HG03342 (cell line): ENCODE results near the gene HPCAL4.

Experiments used
- ATAC-seq: cut with Tn5 transposase; IDR thresholded peaks from one replicate; pipeline ENCODE4 v1.9.1; 2021; ENCODE audit warnings: mild to moderate bottlenecking, moderate library complexity; ENCODE audit not compliant: unreplicated experiment

Gene HPCAL4

DNA sequence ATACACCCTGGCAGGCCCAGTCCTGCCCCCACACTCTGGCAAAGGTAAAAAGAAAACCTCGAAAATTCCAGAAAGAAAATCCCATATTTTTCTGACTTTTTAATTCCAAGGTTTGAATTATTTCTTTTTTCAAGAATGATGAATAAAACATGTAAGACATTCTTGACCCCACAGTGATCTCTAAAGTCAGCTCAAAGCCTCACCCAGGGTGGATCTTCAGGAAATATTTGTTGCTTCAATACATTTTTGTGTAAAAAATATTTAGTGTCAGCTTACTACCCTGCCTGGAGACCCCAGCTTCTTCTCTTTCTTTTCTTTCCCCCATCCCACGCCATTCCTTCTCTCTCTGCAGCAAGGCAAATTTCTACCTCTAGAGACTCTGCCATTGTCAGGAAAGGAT, 12.3 kb downstream of the HPCAL4 start:
- no peak for ATAC-seq

DNA sequence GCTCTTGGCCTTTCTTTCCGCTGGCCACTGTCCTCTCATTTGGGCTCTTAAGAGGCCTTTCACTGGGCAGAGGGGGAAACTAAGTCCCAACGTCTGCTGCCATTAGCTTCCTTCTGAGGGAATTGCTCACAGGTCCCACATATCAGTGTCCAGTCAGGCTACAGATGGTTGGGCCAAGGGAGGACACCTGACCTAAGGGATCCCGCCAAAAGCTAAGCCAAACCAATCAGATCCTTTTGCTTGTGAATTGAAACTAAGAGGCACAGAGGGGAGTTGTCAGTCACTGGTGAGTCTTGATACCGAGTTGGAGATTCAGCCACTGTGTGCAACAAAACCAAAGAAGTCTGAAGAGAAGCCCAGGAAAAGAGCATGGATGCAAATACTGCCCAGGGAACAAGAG, 13.6 kb downstream of the HPCAL4 start:
- no peak for ATAC-seq

DNA sequence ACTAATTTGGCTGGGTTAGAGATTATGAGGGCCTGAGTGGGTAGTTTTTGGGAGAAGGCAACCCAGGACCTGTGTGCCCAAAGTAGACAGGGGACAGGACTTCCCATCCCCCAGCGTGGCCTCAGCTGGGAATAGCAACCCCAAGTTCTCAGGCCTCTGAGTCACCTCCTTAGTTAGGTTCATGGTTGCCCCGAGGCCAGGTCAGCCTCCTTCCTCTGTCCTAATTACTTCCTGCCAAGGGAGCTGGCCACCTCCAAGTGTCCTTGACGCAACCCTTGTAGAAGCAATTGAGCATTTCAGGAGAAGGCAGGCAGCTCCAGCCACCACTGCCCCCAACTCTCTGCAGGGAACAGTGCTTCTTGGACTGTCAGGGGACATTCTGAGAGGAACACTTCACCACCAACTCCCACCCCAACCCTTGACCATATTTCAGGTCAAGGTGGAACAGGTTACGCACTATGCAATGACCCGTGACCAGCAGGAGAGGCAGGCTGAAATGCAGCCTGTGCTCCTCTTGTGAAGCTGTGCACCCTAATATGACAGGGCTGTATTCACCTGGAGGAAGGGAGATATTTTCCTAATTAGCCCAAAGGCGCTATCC, 14.2 kb downstream of the HPCAL4 start:
- no peak for ATAC-seq

DNA sequence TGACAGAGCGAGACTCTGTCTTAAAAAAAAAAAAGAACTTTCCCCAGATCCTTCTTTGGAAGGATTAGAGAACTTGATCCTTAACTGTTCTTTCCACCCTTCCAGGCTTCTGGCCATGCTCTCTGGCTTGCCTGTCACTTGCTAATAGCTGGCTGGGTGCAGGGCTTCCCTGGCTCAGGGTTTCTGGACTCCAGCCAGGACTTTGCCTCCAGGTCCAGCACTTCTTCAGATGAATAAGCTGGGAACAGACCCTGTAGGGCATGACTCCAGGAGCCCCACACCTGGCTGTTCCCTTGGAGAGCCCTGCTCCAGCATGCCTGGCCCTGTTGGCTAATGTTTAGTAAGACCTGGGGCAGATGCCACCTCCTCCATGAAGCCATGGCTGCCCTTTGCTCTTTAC, 16.0 kb downstream of the HPCAL4 start:
- no peak for ATAC-seq

DNA sequence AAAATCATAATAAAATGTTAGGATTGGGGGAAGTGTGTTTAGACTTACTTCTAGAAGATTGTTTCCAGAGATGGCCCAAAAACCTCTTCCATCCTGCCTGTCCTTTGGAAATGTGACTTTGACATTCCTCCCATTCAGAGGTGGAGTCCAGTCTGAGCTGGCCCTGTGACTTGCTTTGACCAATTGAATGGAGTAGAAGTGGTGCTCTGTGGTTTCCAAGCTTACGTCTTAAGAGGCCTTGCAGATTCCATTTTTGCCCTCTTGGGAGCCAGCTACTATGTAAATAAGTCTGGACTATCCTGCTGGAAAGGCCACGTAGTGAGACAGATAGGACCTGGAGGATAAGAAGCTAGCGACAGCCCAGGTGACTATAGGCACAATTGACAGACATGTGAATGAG, 18.0 kb downstream of the HPCAL4 start:
- no peak for ATAC-seq

DNA sequence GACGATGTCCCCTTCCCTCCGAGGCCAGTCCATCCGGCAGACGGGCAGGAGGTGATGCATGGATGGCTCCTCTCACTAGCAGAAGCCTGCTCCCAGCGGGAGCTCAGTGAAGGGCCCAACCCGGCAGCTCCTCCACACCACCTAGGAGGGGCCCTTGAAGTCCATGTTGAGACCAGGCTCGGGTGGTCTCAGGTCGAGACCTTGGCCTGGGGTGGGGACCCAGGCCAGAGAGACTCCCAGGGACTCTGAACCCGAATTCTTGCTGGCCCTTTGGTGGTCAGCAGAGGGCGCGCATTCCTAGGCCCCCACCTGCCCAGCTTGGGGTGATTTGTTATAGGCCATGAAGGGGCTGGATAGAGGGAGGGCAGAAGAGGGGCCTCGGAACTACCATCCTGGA, 18.7 kb downstream of the HPCAL4 start:
- ATAC-seq: no peak

DNA sequence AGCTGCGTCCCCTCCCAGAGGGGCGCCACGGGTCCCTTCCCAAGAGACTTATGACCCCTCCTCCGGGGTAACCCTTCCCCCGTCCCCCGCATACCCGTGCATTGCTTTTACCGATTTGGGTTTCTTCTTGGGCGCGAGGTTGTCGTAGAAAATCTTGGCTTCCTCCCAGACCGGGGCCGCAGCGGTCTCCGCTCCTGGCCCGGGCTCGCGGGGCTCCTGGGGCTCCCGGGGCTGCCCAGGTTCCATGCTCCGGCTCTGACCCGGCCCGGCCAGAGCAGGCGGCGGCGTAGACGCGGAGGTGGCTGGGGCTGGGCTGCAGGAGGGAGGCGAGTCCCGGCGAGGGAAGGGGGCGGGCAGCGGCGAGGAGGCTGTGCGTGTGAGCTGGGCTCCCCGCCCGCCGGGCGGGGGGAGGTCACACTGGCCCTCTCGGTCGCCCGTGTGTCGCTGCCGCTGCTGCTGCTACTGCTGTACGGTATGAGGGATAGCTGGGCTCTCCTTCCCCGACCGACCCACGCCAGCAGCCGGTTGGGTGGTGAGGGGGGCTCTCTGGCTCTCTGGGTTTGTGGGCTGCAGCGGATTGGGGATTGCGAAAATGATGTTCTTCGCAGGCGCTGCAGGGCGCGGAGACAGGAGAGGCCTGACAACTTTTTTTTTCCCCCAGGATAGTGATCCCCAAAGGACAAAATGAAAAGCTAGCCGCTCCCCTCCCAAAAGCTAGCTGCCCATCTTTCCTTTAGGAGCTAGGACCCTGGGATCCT, 19.3 kb downstream of the HPCAL4 start, which contains the start of gene NT5C1A:
TSS of gene NT5C1A (minus strand) at position 315 of the 758 bp plus-strand sequence. CDS start at position 246, 69 bp downstream.
- no peak for ATAC-seq

DNA sequence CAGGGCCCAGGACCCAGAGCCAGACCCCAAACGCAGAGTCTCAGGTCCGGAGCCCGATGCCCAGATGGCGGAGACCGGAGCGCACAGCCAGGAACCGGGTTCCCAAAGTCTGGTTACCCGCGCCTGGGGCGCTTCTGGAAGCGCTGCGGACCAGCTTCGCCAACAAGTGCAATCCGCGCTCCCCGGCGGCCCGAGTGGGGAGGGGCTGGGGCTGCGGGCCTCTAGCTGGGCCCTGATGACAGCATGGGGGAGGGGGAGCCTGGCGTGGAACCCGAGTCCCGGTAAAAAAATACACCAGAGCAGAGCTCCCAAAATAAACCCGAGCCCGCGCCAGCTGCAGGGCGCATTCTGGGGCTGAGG, 19.8 kb downstream of the HPCAL4 start:
- ATAC-seq: no peak

DNA sequence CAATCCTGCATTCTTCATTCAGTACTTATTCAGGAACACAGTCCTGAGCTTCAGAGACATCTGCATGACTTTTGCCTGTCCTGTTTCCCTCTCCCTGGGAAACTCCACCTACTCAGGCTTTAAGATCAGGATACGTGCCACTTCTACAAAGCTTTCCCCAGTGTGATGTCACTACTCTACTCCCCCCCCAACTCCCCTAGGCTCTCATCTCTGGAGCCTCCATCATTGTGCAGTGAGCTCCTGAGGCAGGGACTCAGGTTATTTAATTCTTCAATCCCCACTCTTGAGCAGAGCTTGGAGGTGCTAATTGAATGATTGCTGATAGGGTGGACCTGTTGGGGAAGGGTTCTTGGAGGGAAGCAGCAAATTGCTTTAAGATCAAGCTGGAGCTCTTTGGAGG, 20.5 kb downstream of the HPCAL4 start:
- no peak for ATAC-seq

DNA sequence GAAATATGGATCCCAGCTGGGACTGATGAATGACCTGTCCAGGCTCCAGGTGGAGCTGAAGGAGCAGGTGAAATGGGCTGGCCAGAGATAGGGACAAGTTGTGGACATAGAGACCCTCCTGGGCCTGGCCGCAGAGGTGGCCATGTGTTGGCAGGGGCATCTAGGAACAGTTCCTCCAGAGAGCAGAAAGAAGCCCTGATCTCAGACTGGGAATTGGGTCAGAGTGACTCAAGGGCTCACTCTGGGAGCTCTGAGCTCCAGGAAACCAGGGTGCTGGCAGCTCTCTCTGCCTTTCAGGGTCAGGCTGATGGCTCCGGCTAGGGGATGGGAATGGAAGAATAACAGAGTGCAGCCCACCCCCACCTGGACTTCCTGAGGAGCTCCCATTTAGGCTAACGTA, 22.3 kb downstream of the HPCAL4 start:
- no peak for ATAC-seq

DNA sequence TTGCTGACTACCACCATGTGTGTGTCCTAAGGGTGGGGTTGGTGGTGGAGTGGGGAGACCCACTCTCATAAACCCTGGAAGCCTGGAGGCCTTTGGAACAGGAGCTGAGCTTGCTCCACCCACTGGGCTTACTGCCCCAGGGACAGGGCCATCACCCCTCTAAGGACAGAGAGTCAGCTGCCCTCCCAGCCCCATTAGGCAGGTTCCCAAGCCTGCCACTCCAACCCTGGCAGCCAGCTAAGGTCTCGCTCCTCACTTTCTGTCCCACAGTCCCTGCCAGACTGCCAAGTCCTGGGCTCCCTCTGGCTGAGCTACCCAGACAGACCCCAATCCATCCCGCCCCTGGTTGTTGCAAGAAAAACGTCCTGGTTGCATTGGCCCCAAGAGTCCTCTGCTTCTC, 23.1 kb downstream of the HPCAL4 start:
- ATAC-seq: no peak

DNA sequence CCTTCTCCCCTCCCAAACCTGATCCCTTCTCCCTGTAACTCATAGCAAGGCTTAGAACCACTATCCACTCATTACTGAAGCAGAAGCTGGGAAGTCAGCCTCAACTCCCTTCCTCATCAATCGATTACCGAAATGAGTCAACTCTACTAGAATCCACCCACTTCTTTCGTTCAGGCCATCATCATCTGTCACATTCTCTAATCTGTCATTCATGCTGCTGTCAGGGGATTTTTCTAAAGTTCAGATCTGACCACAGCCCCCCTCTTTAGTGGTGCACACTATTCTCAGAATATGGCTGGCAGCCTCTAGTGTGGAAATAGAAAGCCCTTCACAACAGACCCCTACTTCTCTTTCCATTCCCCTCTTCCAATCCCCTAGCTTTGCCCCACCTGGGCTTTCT, 24.5 kb downstream of the HPCAL4 start:
- peak; percentile 76 for ATAC-seq

DNA sequence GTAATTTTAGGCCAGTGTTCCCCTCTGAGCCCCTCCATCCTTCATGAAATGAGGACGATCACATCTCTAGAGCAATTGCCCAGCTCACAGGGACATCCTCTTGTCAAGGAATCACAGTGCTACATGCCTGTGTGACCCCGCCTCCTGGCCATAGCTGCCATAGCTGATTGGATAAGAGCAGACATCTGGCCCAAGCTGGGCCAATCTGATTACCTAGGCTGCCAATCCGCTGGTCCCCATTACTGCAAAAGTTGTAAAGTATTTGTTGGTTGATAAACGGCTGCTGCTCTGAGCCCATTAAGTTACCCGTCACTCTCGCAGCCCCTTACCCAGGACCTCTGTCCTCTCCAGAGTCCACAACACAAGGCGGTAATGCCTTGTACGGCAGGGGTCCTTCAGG, 27.7 kb downstream of the HPCAL4 start:
- no peak for ATAC-seq

DNA sequence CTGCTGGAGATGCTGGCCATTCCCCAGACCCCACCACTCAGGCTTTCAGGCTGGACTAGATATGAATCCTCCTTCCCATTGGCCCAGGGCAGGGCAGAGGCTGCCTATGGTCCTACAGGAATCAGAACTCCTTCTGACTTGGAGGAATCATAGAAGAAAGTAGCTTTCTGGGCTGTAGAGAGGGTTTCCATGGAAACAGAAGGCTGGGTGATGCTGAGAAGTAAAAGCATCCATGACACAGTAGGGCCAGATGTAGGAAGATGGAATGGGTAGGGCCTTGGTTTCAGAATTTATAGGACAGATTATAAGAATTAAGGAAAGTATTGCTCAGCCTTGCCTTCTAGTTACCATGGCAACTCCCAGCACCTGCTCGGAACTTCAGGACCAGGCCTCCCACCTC, 28.4 kb downstream of the HPCAL4 start:
- ATAC-seq: no peak

DNA sequence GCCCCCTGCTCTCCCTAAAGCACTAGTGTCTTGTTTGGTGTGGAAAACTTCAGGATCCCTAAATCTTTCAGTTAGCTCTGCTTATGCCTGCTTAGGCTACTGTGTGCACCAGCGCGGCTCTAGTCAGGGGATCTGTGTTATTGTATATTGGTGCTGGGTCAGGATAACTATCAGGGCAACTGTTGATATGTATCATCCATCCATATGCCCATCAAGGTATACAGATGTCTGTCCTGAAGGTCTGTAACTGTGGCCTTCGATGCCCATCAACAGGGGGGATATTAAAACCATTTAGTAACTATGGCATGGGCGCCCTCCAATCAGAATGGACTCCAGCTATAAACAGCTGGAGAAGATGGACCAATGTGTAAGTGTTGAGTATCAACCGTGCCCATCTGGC, 31.7 kb downstream of the HPCAL4 start:
- ATAC-seq: no peak

DNA sequence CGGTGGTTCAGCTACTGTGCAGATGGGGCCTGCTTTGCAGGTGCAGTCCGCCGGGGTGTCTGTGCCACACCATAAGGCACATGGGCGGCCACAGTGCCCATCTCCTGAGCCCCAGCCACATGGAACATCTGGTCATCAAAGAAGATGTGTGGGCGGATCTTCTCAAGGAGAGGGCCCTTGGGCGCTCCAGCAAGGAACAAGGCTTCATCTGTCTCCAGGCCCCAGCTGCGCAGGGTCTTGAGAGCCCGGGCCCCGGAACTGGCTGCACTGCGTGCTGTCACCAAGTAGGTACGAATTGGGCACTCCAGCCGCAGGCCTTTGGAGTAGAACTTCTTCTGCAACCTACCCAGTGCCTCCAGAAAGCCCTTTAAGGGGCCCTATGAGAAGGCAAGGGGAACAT, 32.1 kb downstream of the HPCAL4 start:
- ATAC-seq: no peak

DNA sequence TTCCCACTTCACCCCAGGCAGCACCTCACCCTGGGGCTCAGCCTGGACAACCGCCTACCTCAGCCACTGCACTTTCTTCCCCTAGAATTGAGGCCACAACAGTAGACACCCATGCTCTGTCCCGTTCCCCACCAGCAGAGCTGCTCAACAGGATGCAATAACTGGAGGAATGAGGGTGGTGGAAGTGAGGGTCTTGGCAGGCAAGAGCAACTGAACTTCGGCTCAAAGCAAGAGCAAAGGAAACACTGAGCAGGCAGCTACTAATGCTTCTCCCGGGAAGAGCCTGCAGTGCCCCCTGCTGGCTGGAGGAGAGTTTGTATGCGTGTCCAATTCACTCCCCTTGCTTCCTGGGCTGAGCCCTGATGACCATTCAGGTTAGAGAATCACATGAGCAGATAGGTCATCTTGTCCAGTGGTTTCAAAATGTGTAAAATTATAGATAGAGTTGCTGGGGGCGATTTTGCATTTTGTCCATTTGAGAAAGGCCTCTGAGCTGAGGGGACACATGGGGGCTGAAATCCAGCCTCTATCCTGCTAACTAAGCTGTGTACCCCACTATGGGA, 33.2 kb downstream of the HPCAL4 start:
- no peak for ATAC-seq

DNA sequence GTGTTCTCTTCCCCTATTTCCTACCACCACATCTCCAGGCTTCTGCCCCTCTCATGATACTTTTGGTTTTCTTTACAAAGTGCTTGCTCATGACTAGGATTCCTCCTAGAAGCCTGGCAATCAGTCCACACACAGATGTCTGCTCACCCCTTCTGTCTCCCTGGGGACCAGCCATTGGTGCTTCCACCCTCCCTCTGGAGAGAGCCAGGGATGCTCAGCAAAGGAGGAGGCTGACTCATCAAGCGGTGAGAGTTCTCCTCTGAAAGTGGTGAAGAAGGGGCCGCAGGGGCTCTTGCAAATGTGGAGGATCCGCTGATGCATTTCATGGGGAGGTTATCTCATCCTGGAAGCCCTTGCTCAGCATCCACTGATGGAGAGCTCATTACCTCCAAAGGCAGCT, 33.8 kb downstream of the HPCAL4 start:
- no peak for ATAC-seq

DNA sequence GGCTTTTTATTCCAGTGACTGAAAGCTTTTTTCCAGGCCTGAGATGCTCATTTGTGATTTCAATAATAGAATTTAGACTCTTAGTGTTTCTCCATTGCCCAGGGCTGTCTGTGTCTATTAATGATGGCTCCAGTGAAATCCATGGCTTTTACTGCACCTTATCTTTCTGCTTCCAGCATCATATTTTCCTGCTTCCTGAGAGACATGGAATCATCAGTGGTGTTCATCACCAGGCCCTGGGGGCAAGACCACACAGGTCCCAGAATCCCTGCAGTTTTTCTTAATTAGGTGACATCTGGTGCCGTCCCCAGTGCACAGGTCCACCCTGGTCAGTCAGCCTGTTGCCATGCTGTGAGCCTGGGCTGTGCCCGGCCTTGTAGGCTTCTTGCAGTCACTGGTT, 34.8 kb downstream of the HPCAL4 start:
- no peak for ATAC-seq

DNA sequence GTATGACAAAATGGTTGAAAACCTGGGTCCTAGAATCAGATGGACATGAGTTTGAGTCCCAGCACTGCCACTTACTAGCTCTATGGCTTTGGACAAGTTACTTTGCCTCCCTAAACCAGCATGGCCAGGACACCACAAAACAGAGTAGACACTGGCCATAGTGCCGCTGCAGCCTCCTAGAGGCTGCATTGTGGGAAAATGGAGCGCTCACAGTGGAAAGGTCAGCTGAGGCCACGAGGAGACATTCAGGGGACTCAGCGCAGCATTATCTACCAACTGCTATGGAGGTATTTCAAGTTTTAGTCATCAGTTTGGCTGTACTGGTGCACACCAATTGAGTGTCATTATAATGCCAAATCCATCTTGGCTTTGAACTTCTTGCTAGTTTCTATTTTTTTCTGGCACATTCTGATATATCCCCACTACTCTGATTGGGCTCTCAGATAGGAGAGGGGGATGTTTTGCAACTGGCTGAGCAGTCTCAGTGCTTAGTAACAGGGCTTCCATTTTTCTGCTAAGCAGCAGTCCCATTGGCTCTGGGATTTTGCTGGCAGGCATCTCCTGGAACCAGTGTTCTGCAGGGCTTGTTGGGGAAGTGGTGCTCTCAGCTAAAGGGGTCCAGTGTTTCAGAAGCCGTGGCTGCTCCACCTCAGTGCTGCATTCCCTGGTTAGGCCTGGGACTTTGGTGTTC, 35.5 kb downstream of the HPCAL4 start:
- ATAC-seq: no peak

DNA sequence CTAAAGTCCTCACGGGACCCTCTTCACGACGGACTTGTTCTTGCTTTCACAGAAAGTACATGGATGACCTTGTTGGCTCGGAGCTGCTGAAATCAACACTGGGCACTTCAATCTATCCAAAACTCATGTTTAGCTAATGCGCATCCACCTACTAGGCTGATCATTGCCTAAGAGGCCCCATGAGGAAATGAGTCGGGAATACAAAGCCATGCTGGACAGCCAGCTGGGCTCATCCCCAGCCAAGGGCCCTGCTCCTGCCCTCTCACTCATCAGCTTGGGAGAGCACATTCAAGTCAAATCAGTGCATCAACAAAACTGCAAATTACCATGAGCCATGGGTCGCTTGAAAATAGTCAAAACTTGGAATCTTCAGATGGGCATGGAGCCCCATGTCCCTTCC, 36.9 kb downstream of the HPCAL4 start:
- ATAC-seq: no peak

DNA sequence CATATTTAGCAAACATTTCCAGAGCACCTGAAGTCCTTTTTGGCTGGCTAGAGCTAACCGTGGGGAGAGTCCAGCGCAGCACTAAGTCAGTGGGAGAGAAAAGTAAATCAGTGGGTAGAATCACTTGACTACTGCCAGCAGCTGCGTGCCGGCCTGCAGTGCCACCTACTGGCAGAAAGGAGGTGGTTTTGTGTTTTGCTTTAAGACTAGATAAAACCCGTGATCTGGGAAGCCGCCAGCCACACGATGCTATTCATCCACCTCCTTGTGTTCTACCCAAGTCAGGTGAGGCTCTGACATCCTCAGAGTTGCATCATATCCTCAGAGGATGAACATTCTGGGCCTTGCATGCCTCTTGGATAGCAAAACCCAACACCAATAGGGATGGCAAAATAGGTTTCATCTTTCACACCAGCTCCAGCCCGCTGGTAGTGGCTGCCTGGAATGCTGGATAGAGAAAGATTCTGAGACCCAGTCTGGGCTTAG, 37.6 kb downstream of the HPCAL4 start:
- ATAC-seq: no peak
